ENCODE results near the gene RHOG. TPM values are rescaled to one million over a fixed set of nuclear protein-coding genes. Genes with fewer than 3 reads are reported as not detected.

Gene RHOG
- total and polyA plus RNA-seq, 9 of the 15 experiments (the other 6 are each of a cell fraction or from before 2014, with no cell fraction given): 22.6 to 162 (median 80.3) TPM

DNA sequence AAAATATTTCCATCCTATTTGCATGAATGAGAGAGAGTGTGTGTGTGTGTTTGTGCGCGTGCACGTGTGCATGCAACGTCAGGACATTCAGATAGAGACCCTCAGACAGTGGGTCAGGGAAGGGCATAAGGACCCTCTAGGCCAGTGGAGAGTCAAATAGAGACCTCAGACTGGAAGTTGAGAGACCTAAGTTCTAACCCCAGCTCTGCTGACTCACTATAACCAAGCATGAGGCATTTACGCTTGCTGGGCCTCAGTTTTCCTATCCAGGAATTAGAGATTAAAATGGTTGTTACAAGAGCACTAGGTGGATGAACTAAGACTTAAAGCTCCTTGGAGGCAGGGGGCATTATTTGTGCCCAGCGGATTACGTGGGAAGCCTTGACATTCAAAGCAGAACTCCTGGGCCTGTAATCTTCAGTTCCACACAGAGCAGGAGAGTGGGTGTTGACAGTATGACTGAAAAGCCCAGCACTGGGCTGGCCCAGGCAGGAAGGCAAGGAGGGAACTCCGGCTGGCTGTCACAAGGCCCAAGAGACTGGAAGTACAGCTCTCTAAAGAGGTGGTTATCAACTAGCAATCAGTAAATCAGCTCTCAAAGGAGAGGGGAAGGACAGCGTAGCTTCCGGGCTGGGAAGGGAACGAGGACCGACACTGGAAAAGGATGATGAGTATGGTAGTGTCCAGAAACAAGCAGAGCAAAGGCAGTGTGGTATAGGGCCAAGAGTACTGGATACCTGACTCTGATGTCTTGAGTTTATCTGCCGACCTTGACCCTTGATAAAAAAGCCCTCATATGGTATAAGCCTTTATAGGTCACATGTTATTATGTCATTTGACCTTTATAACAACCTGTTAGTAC is 9.2 kb downstream of the RHOG start (continued):
- TF ChIP-seq KLF6 (CRISPR knock-in tag; IDR thresholded peaks at IDR 0.05; ENCODE audit: borderline replicate concordance): peak; percentile 39; the same call in 1 of the 2 replicates
- TF ChIP-seq PPARD (CRISPR knock-in tag; IDR thresholded peaks at IDR 0.05): no peak
- no peak for TF ChIP-seq ZNF212 (CRISPR knock-in tag; IDR thresholded peaks at IDR 0.05)
- no peak for TF ChIP-seq FOXP1 (CRISPR knock-in tag; IDR thresholded peaks at IDR 0.05)
- TF ChIP-seq NR2F6 (CRISPR knock-in tag; IDR thresholded peaks at IDR 0.05): no peak
- TF ChIP-seq, protein P1, sequence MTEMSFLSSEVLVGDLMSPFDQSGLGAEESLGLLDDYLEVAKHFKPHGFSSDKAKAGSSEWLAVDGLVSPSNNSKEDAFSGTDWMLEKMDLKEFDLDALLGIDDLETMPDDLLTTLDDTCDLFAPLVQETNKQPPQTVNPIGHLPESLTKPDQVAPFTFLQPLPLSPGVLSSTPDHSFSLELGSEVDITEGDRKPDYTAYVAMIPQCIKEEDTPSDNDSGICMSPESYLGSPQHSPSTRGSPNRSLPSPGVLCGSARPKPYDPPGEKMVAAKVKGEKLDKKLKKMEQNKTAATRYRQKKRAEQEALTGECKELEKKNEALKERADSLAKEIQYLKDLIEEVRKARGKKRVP (CRISPR knock-in tag; IDR thresholded peaks at IDR 0.05): no peak
- TF ChIP-seq, protein P2, sequence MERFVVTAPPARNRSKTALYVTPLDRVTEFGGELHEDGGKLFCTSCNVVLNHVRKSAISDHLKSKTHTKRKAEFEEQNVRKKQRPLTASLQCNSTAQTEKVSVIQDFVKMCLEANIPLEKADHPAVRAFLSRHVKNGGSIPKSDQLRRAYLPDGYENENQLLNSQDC (CRISPR knock-in tag; IDR thresholded peaks at IDR 0.05): no peak
- TF ChIP-seq PHF20 (IDR thresholded peaks at IDR 0.05; ENCODE audit: partially characterized antibody): no peak
- no peak for TF ChIP-seq KHSRP (IDR thresholded peaks at IDR 0.05)
- TF ChIP-seq RNF2 (IDR thresholded peaks at IDR 0.05): no peak
- no peak for TF ChIP-seq ZFP30 (CRISPR knock-in tag; IDR thresholded peaks at IDR 0.05; ENCODE audit: borderline replicate concordance)
- TF ChIP-seq ZNF785 (CRISPR knock-in tag; IDR thresholded peaks at IDR 0.05): no peak
- no peak for TF ChIP-seq PURB (CRISPR knock-in tag; IDR thresholded peaks at IDR 0.05; ENCODE audit: low read depth)
- TF ChIP-seq ZBTB1 (CRISPR knock-in tag; IDR thresholded peaks at IDR 0.05; ENCODE audit: borderline replicate concordance, low read depth): no peak
- TF ChIP-seq, protein P3, sequence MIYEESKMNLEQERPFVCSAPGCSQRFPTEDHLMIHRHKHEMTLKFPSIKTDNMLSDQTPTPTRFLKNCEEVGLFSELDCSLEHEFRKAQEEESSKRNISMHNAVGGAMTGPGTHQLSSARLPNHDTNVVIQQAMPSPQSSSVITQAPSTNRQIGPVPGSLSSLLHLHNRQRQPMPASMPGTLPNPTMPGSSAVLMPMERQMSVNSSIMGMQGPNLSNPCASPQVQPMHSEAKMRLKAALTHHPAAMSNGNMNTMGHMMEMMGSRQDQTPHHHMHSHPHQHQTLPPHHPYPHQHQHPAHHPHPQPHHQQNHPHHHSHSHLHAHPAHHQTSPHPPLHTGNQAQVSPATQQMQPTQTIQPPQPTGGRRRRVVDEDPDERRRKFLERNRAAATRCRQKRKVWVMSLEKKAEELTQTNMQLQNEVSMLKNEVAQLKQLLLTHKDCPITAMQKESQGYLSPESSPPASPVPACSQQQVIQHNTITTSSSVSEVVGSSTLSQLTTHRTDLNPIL (CRISPR knock-in tag; IDR thresholded peaks at IDR 0.05): no peak
- no peak for TF ChIP-seq ZNF436 (CRISPR knock-in tag; IDR thresholded peaks at IDR 0.05)
- no peak for TF ChIP-seq PHF8 (IDR thresholded peaks at IDR 0.05; ENCODE audit: borderline replicate concordance, low read length)
- TF ChIP-seq ERF (CRISPR knock-in tag; IDR thresholded peaks at IDR 0.05): no peak
- no peak for TF ChIP-seq ZNF124 (CRISPR knock-in tag; IDR thresholded peaks at IDR 0.05)
- no peak for TF ChIP-seq ZNF274 (IDR thresholded peaks at IDR 0.05; ENCODE audit: borderline replicate concordance, low read depth, low read length)
- no peak for TF ChIP-seq SIRT6 (IDR thresholded peaks at IDR 0.05; ENCODE audit: low read depth, low read length)
- TF ChIP-seq POLR3A (IDR thresholded peaks at IDR 0.05; ENCODE audit: borderline replicate concordance, extremely low read depth, insufficient read depth, insufficient read length): no peak
- TF ChIP-seq, protein P4, sequence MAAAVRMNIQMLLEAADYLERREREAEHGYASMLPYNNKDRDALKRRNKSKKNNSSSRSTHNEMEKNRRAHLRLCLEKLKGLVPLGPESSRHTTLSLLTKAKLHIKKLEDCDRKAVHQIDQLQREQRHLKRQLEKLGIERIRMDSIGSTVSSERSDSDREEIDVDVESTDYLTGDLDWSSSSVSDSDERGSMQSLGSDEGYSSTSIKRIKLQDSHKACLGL (CRISPR knock-in tag; IDR thresholded peaks at IDR 0.05; ENCODE audit: borderline replicate concordance, poor library complexity, severe bottlenecking): no peak
- no peak for TF ChIP-seq IRF9 (tag; IDR thresholded peaks at IDR 0.05)

All from K562 (cell line).